A549 (cell line): ENCODE data around the gene CFI.

Experiments
- CEBPB ChIP-seq, 2 experiments: fragments of >200 bp in 1 of 2; sonication (Bioruptor Twin) in 1 of 2; formaldehyde crosslinking in 1 of 2; IDR thresholded peaks; 2 replicates each; pipeline ENCODE4 v1.6.1; 2012 to 2016
- ESRRA ChIP-seq: fragments of 150-350 bp; IDR thresholded peaks from 2 replicates; pipeline ENCODE4 v1.6.1; 2014; ENCODE audit warnings: mild to moderate bottlenecking, low read length, borderline replicate concordance
- HDAC2 ChIP-seq: fragments of 200-600 bp; sonication (generic); IDR thresholded peaks from 2 replicates; pipeline ENCODE4 v1.6.1; 2016
- NPAS2 ChIP-seq: fragments of 250-450 bp; sonication (Bioruptor Pico); IDR thresholded peaks from 2 replicates; pipeline ENCODE4 v1.8.0; 2022; ENCODE audit warnings: mild to moderate bottlenecking, moderate library complexity, borderline replicate concordance
- POLR2A ChIP-seq: IDR thresholded peaks from 2 replicates; pipeline ENCODE4 v1.6.1; 2012; ENCODE audit warnings: mild to moderate bottlenecking, low read length
- POLR2AphosphoS2 ChIP-seq: conservative IDR thresholded peaks from 2 replicates; pipeline ENCODE4 v1.6.1; 2012; ENCODE audit warnings: low read length, improper control_type of control experiment, inconsistent platforms
- RAD21 ChIP-seq, 2 experiments: fragments of >200 bp in 1 of 2; sonication (Bioruptor Twin) in 1 of 2; formaldehyde crosslinking in 1 of 2; IDR thresholded peaks in 1 of 2; conservative IDR thresholded peaks in 1 of 2; 2 replicates in 1 of 2; 3 replicates in 1 of 2; pipeline ENCODE4 v1.6.1; 2012 to 2018; ENCODE audit warnings: inconsistent platforms in 1 of 2
- SMC3 ChIP-seq: fragments of >200 bp; sonication (Bioruptor Twin); formaldehyde crosslinking; IDR thresholded peaks from 3 replicates; pipeline ENCODE4 v1.6.1; 2018; ENCODE audit warnings: inconsistent platforms
- TF ChIP-seq, protein P1 (sequence below): fragments of >200 bp; sonication (Bioruptor Twin); formaldehyde crosslinking; IDR thresholded peaks from 3 replicates; pipeline ENCODE4 v1.5.1; 2016
- TF ChIP-seq, protein P2 (sequence below): fragments of 250-450 bp; sonication (Bioruptor Pico); IDR thresholded peaks from 2 replicates; pipeline ENCODE4 v1.5.0; 2021; ENCODE audit warnings: mild to moderate bottlenecking, moderate library complexity, borderline replicate concordance

DNA sequence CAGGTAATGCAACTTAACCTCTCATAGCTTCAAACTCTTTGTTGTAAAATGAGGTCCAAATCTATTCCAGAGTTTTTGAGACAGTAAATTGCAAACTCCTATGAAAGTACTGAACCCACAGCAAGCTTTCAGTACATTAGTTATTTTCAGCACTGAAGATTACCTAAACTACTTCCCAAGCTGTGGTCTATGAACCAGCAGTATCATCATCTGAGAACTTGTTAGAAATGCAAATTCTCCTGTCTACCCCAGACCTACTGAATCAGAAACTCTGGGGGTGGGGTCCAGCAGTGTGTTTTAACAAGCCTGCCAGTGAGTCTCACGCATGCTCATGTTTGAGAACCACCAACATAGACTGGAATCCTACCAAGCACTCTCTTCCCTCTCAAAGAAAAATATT is 92.8 kb downstream of the CFI start:
- TF ChIP-seq RAD21 (conservative IDR thresholded peaks at IDR 0.05 in 1 of 2, IDR thresholded peaks at IDR 0.05 in 1 of 2) (no peak), CEBPB (IDR thresholded peaks at IDR 0.05) (no peak), NPAS2 (no peak), SMC3 (no peak), POLR2AphosphoS2 (no peak), HDAC2 (no peak), ESRRA (no peak), POLR2A (no peak)
- TF ChIP-seq, protein P1, sequence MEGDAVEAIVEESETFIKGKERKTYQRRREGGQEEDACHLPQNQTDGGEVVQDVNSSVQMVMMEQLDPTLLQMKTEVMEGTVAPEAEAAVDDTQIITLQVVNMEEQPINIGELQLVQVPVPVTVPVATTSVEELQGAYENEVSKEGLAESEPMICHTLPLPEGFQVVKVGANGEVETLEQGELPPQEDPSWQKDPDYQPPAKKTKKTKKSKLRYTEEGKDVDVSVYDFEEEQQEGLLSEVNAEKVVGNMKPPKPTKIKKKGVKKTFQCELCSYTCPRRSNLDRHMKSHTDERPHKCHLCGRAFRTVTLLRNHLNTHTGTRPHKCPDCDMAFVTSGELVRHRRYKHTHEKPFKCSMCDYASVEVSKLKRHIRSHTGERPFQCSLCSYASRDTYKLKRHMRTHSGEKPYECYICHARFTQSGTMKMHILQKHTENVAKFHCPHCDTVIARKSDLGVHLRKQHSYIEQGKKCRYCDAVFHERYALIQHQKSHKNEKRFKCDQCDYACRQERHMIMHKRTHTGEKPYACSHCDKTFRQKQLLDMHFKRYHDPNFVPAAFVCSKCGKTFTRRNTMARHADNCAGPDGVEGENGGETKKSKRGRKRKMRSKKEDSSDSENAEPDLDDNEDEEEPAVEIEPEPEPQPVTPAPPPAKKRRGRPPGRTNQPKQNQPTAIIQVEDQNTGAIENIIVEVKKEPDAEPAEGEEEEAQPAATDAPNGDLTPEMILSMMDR = no peak
- TF ChIP-seq, protein P2, sequence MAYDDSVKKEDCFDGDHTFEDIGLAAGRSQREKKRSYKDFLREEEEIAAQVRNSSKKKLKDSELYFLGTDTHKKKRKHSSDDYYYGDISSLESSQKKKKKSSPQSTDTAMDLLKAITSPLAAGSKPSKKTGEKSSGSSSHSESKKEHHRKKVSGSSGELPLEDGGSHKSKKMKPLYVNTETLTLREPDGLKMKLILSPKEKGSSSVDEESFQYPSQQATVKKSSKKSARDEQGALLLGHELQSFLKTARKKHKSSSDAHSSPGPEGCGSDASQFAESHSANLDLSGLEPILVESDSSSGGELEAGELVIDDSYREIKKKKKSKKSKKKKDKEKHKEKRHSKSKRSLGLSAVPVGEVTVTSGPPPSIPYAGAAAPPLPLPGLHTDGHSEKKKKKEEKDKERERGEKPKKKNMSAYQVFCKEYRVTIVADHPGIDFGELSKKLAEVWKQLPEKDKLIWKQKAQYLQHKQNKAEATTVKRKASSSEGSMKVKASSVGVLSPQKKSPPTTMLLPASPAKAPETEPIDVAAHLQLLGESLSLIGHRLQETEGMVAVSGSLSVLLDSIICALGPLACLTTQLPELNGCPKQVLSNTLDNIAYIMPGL (CRISPR knock-in tag) = no peak
